SW480 (cell line): ENCODE data around the gene ARMH1.

Experiments used
- DNase-seq: peaks from one replicate; pipeline ENCODE4 v3.0.0-alpha.2; 2016; ENCODE audit warnings: low spot score

The ARMH1 gene

DNA sequence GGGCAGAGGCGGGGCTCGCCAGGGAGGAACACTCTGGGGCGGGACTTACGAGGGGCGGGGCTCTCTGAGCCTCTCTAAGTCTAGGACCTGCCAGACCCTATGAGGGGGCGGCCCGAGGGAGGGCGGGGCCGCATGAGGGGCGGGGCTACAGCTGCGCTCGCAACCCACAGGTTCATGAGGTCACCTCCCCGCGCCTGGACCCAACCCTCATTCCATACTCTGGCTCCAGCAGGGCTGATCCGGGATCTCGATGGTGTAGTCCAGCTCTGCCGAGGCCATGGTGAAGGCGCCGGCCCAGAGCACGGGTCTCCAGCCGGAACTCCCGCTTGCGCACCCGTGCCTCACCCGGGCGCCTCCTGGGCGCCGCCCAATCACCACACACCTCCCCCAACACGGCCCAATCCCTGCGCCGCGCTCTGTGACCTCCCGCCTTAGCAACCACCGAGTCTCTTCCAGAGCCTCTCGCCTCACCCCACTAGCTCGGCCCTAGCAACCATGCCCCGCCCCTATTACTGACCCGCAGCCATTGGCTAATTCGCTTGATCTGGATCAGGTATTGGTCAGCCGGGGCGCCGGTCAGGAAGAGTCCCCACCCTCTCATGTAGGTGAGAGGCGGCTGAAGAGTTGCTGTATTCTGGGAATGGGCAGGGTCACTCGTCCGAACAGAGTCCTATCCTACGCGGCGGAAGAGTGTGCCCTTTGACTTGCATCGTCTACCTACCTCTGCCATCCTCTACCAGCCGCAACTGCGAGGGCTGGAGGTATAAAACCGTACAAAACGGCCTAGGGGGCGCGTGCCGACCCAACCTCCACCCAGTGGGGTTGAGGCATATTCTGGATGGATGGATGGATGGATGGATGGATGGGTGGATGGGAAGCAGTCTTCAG is at the start of gene ARMH1, which contains the start of gene TMEM53:
Gene ARMH1 (plus strand): TSS at position 602 of the 888 bp plus-strand sequence. CDS start 14,984 bp downstream, outside the sequence.
Gene TMEM53 (minus strand): TSS at position 369 of the 888 bp plus-strand sequence. CDS start 90 bp downstream, at position 279.
- peak; percentile 98 for DNase-seq

DNA sequence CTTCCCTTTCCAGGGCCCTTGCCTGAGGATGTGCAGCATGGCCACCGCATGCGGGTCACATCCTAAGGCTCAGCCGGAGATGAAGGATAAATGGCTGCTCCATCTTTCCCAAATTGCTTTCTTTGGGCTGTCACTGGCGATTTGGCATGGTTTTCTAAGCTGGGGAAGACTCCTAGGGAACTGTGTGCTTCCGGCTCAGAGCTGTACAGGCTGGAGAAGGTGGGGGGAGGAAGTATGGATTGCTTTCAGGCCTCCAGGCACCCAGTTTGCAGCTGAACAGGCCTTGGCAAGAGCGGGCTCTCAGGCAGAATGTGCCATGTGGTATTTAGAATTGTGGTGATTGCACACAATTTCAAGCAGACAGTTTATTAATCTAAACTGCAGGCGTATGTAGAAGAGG is 49.2 kb upstream of the ARMH1 start:
- DNase-seq: no peak

DNA sequence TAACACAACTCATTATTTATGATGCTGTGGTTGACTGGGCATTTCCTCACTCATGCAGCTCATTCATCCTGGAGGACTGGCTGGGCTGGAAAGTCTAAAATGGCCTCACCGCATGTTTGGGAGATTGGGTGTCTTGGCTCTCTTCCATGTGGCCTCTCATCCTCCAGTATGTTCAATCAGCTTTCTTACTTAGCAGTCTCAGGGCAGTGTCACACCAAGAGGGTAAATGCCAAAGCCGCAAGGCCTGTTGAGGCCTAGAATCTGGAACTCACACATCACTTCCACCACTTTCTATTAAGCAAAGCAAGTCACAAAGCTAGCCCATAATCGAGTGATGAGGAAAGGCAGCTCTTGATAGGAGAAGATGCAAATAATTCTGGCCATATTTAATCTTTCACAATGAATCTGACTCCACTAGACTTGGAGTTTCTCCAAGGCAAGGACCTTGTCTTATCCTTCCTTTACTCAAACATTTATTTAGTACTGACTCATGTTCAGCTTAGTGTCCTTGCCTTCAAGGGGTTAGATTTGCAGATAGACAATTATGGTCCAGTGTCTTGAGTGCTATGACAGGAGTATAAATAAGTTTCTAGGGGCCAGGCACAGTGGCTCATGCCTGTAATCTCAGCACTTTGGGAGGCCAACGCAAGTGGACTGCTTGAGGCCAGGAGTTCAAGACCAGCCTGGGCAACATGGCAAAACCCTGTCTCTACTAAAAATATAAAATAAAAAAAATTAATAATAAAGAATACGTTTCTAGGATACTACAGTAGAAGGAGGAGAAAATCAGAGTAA is 45.4 kb upstream of the ARMH1 start:
- no peak for DNase-seq

DNA sequence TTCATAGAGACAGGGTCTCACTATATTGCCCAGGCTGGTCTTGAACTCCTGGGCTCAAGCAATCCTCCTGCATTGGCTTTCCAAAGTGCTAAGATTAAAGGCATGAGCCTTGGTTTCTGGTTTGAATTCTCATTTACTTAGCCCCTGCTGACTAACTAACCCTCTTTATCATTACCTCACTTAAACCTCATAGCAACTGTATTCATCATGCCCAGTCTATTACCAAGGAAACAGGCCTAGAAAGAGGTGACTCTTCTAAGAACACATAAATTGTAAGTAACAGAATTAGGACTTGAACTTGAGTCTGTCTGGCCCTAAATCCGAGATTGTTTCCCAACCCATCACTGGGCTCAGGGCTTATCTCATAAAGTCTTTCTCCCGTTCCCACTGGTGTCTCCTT is 44.4 kb upstream of the ARMH1 start:
- no peak for DNase-seq

DNA sequence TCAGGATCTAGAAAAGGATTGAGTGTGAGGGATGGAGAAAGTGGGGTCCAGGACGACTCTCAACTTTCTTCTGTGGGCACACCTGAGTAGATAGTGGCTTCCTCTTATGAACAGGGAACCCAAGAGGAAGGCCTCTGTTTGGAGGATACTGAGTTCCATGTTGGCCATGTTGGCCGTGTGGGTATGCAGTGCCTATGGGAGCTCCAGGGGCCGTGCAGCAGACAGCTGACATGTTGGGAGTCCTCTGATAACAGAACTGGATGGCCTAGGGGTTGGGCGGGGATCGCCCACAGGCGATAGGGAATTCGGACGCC is 43.2 kb upstream of the ARMH1 start:
- DNase-seq: no peak

DNA sequence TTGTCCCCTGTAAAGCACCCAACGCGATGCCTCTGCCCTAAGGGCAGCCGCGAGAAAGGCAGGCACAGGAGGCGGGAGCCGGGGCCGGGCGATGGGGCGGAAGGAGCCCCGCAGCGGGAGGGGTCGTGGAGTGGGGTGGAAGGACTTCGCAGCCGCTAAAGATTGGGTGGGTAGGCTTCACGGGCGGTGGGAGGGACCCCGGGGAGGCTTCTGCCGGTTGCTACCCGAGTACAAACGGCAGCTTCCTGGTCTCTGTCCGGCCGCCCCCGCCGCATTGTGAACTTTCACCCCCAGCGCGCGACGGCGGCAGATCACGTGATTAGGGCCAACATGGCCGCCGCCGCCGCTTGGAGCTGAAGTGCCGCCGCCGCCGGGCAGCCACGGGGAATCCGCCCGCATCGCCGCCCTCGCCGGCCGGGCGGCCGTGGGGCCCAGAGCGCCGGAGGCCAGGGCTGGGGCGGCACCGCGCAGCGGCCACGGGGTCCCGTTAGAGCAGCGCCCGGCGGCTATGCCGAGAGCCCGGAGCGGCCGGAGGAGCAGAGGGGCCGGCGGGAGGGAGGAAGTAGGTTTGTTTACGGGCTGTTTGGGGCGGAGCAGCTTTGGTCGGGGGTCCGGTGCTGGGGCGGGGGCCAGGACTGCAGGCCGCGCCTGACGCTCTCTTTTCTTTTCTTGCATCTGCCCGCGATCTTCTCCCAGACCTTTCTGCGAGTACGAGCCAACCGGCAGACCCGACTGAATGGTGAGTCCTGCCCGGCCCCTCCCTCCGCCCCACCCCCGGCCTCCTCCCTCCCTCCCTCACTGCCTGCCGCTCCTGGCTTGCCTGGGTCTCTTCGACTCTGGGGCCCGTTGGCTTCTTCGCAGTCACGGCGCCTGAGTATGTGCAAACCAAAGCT is 42.6 kb upstream of the ARMH1 start:
- peak; percentile 83 for DNase-seq

DNA sequence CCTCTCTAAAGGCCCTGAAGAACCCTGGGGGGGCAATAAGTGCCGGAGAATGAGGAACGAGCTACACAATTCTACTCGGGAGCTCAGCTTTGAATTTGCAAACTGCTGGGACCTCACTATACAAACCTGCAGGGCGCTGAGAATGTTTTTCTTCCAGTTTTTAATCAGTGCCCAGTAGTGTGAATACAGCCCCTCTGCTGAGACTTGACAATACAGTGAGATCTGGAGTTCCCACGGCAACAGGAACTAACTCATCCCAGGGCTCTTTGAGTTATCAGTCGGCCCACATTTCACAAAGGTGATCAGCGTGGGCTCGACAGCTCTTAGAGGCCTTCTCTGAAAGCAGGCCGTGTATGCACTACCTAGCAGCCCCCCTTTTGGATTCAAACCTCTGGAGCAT is 41.9 kb upstream of the ARMH1 start:
- no peak for DNase-seq

DNA sequence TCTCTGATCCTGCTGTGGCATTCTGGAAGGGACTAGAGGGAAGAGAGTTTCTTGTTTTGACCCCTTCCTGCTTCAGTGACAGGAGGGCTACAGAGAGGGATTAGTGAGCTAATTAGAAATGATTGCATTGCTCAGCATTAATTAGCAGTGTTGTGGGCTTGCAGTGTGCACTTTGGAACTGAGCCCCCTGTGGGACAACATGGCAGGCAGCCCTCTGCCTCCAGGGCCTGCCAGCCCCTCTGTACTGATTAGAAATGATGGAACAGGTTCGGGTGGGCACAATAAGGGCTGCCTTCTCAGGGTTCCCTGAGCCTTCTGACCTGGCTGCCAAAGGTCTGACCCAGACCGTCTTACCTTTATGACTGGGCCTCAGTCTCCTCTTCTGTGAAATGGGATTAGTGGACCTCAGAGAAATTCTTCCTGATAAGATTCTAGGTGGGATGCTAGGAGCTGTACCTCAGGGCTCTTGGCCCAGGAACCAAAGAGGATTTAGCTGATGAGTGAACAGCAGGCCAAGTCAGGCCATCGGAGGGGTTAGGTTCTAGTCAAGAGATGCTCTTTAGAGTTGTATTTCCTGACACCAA is 39.8 kb upstream of the ARMH1 start:
- no peak for DNase-seq

DNA sequence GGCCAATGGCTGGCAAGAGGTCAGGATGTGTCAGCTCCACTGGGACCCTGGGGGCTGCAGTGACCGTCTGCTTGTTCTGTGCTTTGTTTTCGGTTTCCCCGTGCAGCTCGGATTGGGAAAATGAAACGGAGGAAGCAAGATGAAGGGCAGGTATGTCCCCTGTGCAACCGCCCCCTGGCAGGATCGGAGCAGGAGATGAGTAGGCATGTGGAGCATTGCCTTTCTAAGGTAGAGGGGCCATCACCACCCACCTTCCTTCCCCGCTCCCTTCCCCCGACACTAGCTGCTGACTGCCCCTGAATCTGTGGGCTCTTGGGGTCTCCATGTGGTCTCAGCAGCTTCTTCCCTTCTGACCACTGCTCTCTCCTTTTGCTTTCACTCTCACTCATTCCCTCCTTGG is 39.1 kb upstream of the ARMH1 start:
- no peak for DNase-seq

DNA sequence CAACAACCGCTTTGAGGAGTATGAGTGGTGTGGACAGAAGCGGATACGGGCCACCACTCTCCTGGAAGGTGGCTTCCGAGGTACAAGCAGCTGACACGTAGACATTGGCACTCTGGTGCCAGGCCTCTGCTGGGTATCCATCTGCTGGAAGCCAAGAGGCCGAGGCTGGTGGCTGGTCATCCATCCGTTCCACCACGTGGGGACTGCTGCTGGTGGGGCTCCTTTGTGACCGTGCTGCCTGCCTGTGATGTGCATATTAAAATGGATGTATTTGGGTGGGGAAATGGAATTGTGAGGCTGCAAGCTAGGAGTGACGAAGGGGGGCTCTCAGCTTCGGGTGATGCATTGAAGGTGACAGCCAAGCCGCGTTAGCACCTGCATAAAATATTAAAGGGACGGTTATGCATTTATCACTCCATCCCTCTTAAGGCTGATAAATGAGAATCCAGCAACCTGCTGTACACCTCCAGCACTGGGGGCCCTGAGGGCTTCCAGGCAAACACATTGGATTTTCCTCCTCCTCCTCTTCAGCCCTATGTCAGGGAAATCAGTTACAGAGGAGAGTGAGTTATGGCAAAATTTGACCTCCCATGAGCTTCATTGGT is 38.3 kb upstream of the ARMH1 start:
- DNase-seq: no peak

DNA sequence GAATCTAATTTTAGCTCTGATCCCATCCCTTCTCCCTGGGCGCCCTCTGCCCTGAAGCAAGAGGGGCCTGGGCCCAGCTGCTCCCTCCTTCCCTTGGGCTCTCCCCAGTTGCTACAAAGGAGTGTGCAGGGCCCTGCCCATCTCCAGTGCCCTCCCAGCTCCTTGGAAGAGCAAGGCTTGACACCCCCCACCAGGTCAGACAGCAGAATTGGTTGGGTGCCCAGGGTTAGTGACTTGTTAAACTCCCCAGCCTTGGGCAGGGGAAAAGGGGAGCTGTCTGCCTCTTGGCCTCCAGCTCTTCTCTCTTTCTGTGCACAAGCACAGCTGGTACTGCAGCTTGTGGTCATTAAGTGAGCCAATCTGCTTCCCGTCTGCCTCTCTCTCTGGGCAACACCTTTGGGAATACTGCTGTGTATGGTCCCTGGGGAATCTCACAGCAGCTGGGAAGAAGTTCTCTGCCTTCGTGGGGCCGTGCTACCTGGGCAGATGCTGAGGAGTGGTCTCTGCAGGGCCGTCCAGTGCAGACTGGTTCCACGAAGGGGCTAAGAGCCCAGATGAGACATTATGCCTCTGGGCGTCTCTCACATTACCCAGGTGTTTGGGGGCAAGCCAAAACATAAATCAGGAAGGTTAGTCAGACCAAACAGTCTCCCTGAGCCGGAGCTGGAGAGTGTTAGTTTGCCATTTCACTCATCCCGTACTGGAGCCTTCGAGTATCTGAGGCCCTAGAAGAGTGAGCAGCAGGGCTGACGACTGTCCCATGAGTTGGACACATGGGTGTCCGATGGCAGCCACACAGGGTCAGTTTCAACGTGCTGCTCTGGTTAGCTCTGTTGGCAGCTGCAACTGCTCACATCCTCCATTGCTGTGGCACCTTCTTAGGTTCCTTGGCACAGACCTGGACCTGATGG is 37.6 kb upstream of the ARMH1 start:
- no peak for DNase-seq

DNA sequence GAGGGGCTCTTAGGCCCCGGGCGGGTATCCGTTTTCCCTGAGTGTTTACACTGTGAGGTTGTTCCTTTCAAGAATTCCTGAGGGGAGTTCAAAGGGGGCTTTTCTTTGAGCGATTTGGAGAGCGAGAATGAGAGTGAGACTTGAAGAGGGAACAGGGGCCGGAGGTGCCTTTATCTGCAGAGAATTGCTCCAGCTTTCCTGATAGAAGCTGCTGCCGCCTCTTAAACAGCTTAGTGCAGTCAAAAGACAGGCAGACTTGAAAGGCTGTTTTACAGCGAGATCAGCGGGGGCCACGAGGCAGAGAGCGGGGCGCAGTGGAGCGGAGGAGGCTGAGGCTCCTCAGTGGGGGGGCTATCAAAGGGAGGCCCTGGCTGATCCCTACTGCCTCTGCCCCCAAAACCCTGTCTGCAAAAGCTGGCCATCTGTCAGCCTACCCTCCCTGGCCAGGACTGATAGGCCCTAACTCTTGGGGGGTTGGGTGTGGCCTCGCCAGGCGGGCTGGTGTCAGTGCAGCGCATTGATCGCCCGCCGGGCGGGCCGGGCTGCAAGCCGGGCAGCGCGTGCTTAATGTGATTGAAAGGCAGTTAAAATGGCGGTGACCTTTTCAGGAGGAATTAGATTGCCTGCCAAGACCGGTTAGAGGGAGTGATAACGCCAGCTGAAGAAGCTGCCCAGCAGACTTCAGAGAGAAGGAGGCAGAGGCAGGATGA is 36.7 kb upstream of the ARMH1 start:
- DNase-seq: no peak

DNA sequence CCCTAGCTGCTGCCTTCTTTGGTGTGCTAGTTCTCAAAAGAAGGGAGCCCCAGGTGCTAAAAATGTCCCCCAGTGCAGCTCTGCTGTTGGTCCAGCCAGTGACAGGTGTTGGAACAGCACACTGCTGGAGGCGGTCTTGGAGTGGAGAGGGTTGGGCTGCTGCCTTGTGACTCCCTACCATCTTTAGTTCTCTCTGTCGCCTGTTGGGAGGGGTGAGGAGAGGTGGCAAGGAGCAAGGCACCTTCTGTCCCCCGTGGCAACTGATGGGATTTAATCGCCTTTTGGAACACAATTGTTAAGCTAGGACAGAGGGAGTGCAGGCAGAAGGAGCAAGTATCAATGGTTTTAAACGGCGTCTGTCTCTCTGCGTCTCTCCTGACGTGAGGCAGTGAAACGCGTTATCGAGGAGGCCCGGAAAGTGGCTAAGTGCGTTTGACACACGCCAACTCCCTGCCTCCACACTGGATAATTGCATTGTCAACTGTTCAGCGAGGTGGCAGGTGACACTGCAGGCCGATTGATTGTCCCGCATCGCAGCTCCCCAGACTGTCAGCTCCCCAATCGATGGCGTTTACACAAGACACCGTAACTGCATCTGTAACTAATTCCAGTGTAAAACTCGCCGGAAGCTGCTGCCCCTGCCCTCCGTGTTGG is 34.2 kb upstream of the ARMH1 start:
- no peak for DNase-seq

DNA sequence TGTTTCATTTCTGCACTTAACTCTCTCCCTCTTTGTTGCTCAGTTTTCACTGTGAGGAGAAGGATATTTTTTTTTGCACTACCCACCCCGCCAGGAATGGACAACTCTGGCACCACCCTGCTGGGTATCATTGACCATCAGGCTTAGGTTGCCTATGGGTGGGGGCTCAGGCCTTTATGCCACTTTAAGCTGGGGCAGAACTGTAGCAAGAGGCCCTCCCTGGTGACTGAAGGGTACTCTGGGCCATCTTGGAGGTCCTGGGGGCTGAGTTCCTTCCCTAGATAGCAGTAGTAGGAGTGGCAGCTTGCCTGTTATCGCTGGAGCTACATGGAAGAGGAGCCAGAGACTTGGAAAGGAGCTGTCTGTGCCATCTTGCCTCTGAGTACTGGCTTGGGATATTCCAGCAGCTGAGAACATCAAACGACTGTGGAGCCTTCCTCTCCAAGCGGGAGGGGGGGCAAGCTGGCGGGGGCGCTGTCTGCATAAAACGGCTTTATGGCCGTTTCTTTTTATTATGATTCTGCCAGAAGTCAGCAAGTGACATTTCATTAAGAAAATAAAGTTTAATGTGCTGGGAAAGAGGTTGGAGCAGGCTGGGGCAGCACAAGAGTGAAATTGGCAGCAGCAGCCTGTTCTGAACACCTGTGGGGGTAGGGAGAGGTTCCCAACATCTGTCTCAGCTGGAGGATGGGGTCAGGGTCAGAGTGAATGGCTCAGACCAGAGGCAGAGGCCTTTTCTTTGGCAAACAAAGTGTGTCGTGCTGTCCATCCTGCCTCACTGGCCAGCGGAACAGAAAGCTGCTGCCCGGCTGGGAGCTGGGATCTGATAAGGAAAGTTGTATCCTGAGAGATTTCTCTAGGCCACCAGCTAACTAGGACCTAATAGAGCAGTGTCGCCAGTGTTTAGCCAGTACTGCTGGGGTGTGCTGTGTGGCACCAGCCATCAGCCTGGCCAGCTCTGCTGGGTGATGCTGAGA is 33.1 kb upstream of the ARMH1 start:
- DNase-seq: no peak

DNA sequence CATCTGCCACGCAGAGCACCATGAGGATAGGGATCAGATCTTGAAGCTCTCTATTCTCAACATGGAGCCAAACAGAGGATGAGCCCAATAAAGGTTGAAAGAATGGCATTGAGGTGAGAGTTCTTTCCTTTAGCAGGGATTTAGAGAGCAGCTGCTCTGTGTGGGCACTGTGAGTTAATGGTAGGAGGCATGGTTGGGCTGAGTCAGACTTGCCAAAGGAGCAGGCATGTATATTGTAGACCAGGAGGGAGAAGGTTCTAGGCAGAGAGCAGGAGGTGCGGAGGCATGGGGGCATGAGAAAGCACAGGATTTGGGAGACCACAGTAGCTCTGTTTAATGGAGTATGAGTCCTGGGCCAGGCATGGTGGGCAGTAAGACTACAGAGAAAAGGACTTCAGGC is 32.3 kb upstream of the ARMH1 start:
- no peak for DNase-seq

DNA sequence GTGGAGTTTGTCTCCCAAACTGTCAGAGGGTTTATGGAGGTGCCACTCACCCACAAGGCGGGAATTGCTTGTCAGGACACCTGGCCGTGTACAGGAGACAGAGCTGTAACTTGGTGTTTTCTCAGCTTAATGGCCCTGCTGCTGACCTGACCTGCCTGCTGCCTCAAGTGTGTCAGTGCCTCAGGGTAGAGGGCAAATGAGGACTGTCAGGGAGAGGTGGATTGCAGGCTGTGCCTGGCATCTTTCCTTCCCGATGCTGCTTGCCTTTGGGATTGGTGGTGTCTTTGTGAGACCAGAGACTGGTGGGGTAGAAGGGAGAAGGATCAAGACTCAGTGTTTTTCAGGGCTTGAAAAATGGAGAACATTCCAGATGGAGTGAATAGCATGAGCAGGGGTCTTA is 31.6 kb upstream of the ARMH1 start:
- DNase-seq: no peak

DNA sequence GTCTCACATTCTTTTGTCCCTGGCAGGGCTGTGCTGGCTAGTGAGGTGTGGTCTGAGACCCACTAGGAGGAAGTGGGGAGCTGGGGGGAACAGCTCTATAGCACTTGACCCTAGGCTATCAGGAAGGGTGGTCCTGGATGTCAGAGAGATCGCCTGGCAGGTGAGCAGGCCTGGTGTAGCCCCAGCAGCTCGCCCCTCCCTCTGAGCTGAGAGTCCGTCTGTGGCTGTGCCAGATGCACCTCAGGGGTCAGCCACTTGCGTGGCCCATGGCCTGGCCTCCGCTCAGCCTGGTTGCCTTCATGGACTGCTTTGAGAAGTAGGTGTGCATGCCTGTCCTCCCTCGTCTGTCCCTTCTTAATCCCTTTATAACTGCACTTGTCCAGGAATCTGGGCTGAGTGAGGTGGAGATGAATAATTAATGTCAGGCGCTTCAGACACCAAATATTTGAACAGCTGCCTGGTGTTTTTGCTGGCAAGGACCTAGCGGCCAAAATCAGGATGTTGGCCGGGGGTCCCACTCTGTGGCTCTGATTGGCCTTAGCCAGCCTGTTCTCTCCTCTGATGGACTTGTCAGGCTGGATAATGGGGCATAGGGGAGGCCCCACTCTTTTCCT is 30.7 kb upstream of the ARMH1 start:
- DNase-seq: no peak

DNA sequence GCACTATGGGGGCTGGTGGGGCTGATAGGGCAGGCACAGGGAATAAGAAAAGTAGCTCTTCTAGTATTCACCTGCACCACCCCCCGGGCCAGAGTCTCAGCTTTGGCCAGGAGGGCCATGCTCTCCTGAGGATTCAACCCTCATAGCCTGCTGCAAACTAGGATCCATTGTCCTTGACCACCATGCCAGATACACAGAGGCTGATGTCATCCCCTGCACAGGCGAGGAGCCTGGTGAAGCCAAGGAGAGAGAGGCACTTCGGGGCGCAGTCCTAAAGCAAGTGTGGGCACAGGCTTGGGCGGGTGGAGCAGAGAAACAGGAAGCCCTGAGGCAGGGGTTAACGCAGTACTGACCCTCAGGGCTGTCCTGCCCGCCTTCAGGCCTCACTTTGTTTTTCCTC is 29.7 kb upstream of the ARMH1 start:
- no peak for DNase-seq
